Measurements from ENCODE around the gene PID1. TPM values are rescaled to one million over a fixed set of nuclear protein-coding genes. Genes with fewer than 3 reads are reported as not detected.

The PID1 gene
- total RNA-seq, 1 experiment from 2014 or later, result 0.15 TPM

DNA sequence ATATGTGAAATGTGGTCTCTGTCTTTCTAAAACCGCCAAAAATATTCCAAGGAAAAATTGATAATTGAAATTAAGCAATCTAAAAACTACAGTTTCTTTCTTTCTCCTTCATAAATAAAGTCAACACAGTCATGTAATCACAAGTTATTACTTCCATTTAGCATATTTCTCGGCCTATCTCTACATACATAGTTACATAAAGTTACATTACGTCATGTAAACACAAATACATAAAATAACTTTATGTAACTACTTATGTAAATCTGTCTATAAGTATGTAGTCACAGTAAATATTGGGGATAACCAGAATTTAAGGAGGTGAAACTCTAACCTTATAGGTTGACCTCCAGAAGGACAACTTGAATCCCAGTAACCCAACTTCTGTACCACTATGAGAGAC lies 48.5 kb upstream of the PID1 start:
- H3K4me1 ChIP-seq (ENCODE audit: control insufficient read depth in 1 of 2, insufficient read depth in 2 of 2, low read length in 2 of 2), result no peaks in the 10 kb centered on the region
- H4K20me1 ChIP-seq (ENCODE audit: insufficient read depth), result no peaks in the 10 kb centered on the region
- no peaks in the 10 kb centered on the region for H3K36me3 ChIP-seq (ENCODE audit: control insufficient read depth in 1 of 2, insufficient read depth in 2 of 2, low read length in 2 of 2)
- TF ChIP-seq SIN3A (IDR thresholded peaks at IDR 0.05; ENCODE audit: low read depth), result no peak
- TF ChIP-seq RAD21 (IDR thresholded peaks at IDR 0.05; ENCODE audit: low read depth), result no peak
- TF ChIP-seq SP1 (IDR thresholded peaks at IDR 0.05; ENCODE audit: low read depth), result no peak
- no peak for TF ChIP-seq EGR1 (IDR thresholded peaks at IDR 0.05; ENCODE audit: low read depth)
- TF ChIP-seq, protein P1, sequence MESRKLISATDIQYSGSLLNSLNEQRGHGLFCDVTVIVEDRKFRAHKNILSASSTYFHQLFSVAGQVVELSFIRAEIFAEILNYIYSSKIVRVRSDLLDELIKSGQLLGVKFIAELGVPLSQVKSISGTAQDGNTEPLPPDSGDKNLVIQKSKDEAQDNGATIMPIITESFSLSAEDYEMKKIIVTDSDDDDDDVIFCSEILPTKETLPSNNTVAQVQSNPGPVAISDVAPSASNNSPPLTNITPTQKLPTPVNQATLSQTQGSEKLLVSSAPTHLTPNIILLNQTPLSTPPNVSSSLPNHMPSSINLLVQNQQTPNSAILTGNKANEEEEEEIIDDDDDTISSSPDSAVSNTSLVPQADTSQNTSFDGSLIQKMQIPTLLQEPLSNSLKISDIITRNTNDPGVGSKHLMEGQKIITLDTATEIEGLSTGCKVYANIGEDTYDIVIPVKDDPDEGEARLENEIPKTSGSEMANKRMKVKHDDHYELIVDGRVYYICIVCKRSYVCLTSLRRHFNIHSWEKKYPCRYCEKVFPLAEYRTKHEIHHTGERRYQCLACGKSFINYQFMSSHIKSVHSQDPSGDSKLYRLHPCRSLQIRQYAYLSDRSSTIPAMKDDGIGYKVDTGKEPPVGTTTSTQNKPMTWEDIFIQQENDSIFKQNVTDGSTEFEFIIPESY (IDR thresholded peaks at IDR 0.05; ENCODE audit: extremely low read depth, insufficient replicate concordance, low read length), result no peak
- no peak for TF ChIP-seq POLR2A (IDR thresholded peaks at IDR 0.05; ENCODE audit: borderline replicate concordance, extremely low read depth, insufficient read depth, insufficient read length)
- no peak for TF ChIP-seq SRF (IDR thresholded peaks at IDR 0.05; ENCODE audit: low read depth)
- no peak for TF ChIP-seq CBX3 (IDR thresholded peaks at IDR 0.05; ENCODE audit: low read depth)
- no peak for TF ChIP-seq POLR2AphosphoS5 (IDR thresholded peaks at IDR 0.05; ENCODE audit: low read depth, low read length)
- TF ChIP-seq ZNF274 (IDR thresholded peaks at IDR 0.05; ENCODE audit: low read depth, low read length), result no peak
- no peak for TF ChIP-seq CEBPB (IDR thresholded peaks at IDR 0.05; ENCODE audit: low read depth)
- TF ChIP-seq EZH2 (IDR thresholded peaks at IDR 0.05), result no peak
- TF ChIP-seq, protein P2, sequence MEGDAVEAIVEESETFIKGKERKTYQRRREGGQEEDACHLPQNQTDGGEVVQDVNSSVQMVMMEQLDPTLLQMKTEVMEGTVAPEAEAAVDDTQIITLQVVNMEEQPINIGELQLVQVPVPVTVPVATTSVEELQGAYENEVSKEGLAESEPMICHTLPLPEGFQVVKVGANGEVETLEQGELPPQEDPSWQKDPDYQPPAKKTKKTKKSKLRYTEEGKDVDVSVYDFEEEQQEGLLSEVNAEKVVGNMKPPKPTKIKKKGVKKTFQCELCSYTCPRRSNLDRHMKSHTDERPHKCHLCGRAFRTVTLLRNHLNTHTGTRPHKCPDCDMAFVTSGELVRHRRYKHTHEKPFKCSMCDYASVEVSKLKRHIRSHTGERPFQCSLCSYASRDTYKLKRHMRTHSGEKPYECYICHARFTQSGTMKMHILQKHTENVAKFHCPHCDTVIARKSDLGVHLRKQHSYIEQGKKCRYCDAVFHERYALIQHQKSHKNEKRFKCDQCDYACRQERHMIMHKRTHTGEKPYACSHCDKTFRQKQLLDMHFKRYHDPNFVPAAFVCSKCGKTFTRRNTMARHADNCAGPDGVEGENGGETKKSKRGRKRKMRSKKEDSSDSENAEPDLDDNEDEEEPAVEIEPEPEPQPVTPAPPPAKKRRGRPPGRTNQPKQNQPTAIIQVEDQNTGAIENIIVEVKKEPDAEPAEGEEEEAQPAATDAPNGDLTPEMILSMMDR (IDR thresholded peaks at IDR 0.05 in 2 of 3, conservative IDR thresholded peaks at IDR 0.05 in 1 of 3; ENCODE audit: borderline replicate concordance in 1 of 3, insufficient read depth in 1 of 3, low read depth in 2 of 3, low read length in 2 of 3), result no peak
- no peak for TF ChIP-seq EZH2phosphoT487 (IDR thresholded peaks at IDR 0.05; ENCODE audit: borderline replicate concordance)
- TF ChIP-seq FOSL1 (IDR thresholded peaks at IDR 0.05; ENCODE audit: low read depth), result no peak
- TF ChIP-seq YY1 (IDR thresholded peaks at IDR 0.05; ENCODE audit: extremely low read depth, insufficient replicate concordance, low read depth, low read length), result no peak
- TF ChIP-seq, protein P3, sequence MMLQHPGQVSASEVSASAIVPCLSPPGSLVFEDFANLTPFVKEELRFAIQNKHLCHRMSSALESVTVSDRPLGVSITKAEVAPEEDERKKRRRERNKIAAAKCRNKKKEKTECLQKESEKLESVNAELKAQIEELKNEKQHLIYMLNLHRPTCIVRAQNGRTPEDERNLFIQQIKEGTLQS (IDR thresholded peaks at IDR 0.05), result no peak
- TF ChIP-seq, protein P4, sequence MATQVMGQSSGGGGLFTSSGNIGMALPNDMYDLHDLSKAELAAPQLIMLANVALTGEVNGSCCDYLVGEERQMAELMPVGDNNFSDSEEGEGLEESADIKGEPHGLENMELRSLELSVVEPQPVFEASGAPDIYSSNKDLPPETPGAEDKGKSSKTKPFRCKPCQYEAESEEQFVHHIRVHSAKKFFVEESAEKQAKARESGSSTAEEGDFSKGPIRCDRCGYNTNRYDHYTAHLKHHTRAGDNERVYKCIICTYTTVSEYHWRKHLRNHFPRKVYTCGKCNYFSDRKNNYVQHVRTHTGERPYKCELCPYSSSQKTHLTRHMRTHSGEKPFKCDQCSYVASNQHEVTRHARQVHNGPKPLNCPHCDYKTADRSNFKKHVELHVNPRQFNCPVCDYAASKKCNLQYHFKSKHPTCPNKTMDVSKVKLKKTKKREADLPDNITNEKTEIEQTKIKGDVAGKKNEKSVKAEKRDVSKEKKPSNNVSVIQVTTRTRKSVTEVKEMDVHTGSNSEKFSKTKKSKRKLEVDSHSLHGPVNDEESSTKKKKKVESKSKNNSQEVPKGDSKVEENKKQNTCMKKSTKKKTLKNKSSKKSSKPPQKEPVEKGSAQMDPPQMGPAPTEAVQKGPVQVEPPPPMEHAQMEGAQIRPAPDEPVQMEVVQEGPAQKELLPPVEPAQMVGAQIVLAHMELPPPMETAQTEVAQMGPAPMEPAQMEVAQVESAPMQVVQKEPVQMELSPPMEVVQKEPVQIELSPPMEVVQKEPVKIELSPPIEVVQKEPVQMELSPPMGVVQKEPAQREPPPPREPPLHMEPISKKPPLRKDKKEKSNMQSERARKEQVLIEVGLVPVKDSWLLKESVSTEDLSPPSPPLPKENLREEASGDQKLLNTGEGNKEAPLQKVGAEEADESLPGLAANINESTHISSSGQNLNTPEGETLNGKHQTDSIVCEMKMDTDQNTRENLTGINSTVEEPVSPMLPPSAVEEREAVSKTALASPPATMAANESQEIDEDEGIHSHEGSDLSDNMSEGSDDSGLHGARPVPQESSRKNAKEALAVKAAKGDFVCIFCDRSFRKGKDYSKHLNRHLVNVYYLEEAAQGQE (IDR thresholded peaks at IDR 0.05; ENCODE audit: low read depth), result no peak
- no peaks in the 10 kb centered on the region for H3K79me2 ChIP-seq (ENCODE audit: insufficient read depth, low read length)
- ATAC-seq (no peak), DNase-seq (ENCODE audit: low read depth, low spot score) (no peak)
- H3K9me2 ChIP-seq (ENCODE audit: insufficient read depth), result no peaks in the 10 kb centered on the region
- H3K27me3 ChIP-seq (ENCODE audit: insufficient read depth, low read length), result no peaks in the 10 kb centered on the region
- H3K27ac ChIP-seq (ENCODE audit: low read depth, low read length), result no peak overlapping the region
- no peaks in the 10 kb centered on the region for H3K9me3 ChIP-seq (ENCODE audit: control insufficient read depth in 1 of 2, insufficient read depth in 1 of 2, low read depth in 1 of 2, low read length in 2 of 2)
- CTCF ChIA-PET, result interaction anchor here (1.1 kb wide), 1 partner anchor 23 kb away, joined by 3 read pairs; no protein-coding TSS in a partner anchor
- H3K9ac ChIP-seq (ENCODE audit: low read length), result no peak overlapping the region
- H3K4me3 ChIP-seq (replicated peaks in 1 of 2; ENCODE audit: low read depth in 1 of 2, low read length in 2 of 2), result no peak overlapping the region
- no peak overlapping the region for H2AFZ ChIP-seq (ENCODE audit: low read depth, low read length, poor library complexity, severe bottlenecking)
- POLR2A ChIA-PET, result no interaction called here
- H3K4me2 ChIP-seq (ENCODE audit: low read length), result no peak overlapping the region
- RAD21 ChIA-PET (ENCODE audit: low non-redundant PET in 1 of 2, low total read pairs in 2 of 2, uncharacterized antibody in 2 of 2, unreplicated experiment in 2 of 2), result no interaction called here
- intact Hi-C loops (cut with micrococcal nuclease), result no loop called here
- BruUV-seq (replicated peaks), result no TSS peak

Data from HCT116 (cell line).